HCT116 (cell line): ENCODE data around the gene EBP. TPM values are rescaled to one million over a fixed set of nuclear protein-coding genes. Genes with fewer than 3 reads are reported as not detected.

ENCODE experiments used
- ATAC-seq: fragments of 200-7000 bp; cut with Tn5 transposase; 2 replicates; pipeline ENCODE4 v1.9.1; 2020; ENCODE audit warnings: mild to moderate bottlenecking, moderate library complexity
- BruUV-seq: library from RNA; stranded (reverse); fragments of 400-500 nt; replicated peaks from 2 replicates; lab custom pipeline; 2021; lab: Mats Ljungman, UMichigan
- CTCF ChIA-PET: fragments of 300-600 bp; sonication (Branson Sonifier 250); formaldehyde crosslinking; loops from one replicate; lab custom pipeline; 2021; ENCODE audit warnings: antibody characterized with exemption; lab: Charles Lee
- POLR2A ChIA-PET: fragments of 300-600, 350-600 bp; sonication (Branson Sonifier 250); formaldehyde crosslinking; loops from one replicate; lab custom pipeline; 2021; ENCODE audit warnings: antibody characterized with exemption; lab: Charles Lee
- RAD21 ChIA-PET, 2 experiments: fragments of 300-600 bp; sonication (Branson Sonifier 250); formaldehyde crosslinking; loops; one replicate each; lab custom pipeline; 2023; ENCODE audit warnings: low total read pairs in 2 of 2; ENCODE audit not compliant: uncharacterized antibody in 2 of 2, unreplicated experiment in 2 of 2, low non-redundant PET in 1 of 2; lab: Charles Lee
- DNase-seq: peaks from one replicate; pipeline ENCODE4 v3.0.0-alpha.2; 2010; ENCODE audit warnings: low read depth, low spot score
- H2AFZ ChIP-seq: fragments of 200-600 bp; shearing (Covaris generic), sonication (generic); 2 replicates; pipeline ENCODE4 v1.6.1; 2017; ENCODE audit warnings: low read depth, mixed run types, mixed read lengths, antibody characterized with exemption, low read length; ENCODE audit not compliant: poor library complexity, severe bottlenecking
- H3K27ac ChIP-seq: 2 replicates; pipeline ENCODE4 v1.5.1; 2012; ENCODE audit warnings: low read depth, low read length
- H3K27me3 ChIP-seq: fragments of 200-600 bp; sonication (generic); 2 replicates; pipeline ENCODE4 v1.6.1; 2016; ENCODE audit warnings: mixed run types, low read length, mixed read lengths; ENCODE audit not compliant: insufficient read depth
- H3K36me3 ChIP-seq, 2 experiments: fragments of 200-500 bp in 1 of 2; fragments of 200-600 bp in 1 of 2; sonication (Bioruptor generic) in 1 of 2; sonication (generic) in 1 of 2; 2 replicates each; pipeline versions ENCODE4 v1.5.1 to v1.6.1; 2014 to 2016; ENCODE audit warnings: low read length in 2 of 2, inconsistent platforms in 1 of 2, mixed read lengths in 1 of 2, mixed run types in 1 of 2; ENCODE audit not compliant: insufficient read depth in 2 of 2, control insufficient read depth in 1 of 2
- H3K4me1 ChIP-seq, 2 experiments: fragments of 200-600 bp in 1 of 2; sonication (generic) in 1 of 2; 2 replicates each; pipeline versions ENCODE4 v1.5.1 to v1.6.1; 2012 to 2017; ENCODE audit warnings: low read length in 2 of 2, inconsistent platforms in 1 of 2, mild to moderate bottlenecking in 1 of 2, mixed read lengths in 1 of 2, mixed run types in 1 of 2, moderate library complexity in 1 of 2; ENCODE audit not compliant: insufficient read depth in 2 of 2, control insufficient read depth in 1 of 2
- H3K4me2 ChIP-seq: fragments of 200-600 bp; sonication (generic); 2 replicates; pipeline ENCODE4 v1.6.1; 2017; ENCODE audit warnings: mixed run types, low read length, mixed read lengths
- H3K4me3 ChIP-seq, 2 experiments: fragments of 200-600 bp in 1 of 2; sonication (generic) in 1 of 2; replicated peaks in 1 of 2; 2 replicates each; pipeline ENCODE4 v1.5.1; 2011 to 2016; ENCODE audit warnings: low read length in 2 of 2, control low read depth in 1 of 2, low read depth in 1 of 2, mild to moderate bottlenecking in 1 of 2, mixed read lengths in 1 of 2, mixed run types in 1 of 2
- H3K79me2 ChIP-seq: fragments of 200-600 bp; sonication (generic); 2 replicates; pipeline ENCODE4 v1.6.1; 2017; ENCODE audit warnings: mild to moderate bottlenecking, mixed run types, low read length, moderate library complexity, mixed read lengths; ENCODE audit not compliant: insufficient read depth
- H3K9ac ChIP-seq: fragments of 200-600 bp; sonication (generic); 2 replicates; pipeline ENCODE4 v1.6.1; 2016; ENCODE audit warnings: low read length, mixed read lengths
- H3K9me2 ChIP-seq: fragments of 200-600 bp; sonication (generic), shearing (Covaris generic); 2 replicates; pipeline ENCODE4 v1.6.1; 2017; ENCODE audit warnings: mixed run types, mild to moderate bottlenecking, moderate library complexity; ENCODE audit not compliant: insufficient read depth
- H3K9me3 ChIP-seq, 2 experiments: fragments of 200-500 bp in 1 of 2; fragments of 200-600 bp in 1 of 2; sonication (Bioruptor generic) in 1 of 2; sonication (generic) in 1 of 2; 2 replicates each; pipeline ENCODE4 v1.6.1; 2014 to 2017; ENCODE audit warnings: low read length in 2 of 2, mixed read lengths in 2 of 2, inconsistent platforms in 1 of 2, low read depth in 1 of 2, mild to moderate bottlenecking in 1 of 2, mixed run types in 1 of 2, moderate library complexity in 1 of 2; ENCODE audit not compliant: control insufficient read depth in 1 of 2, insufficient read depth in 1 of 2
- H4K20me1 ChIP-seq: fragments of 200-600 bp; sonication (generic), shearing (Covaris generic); 2 replicates; pipeline ENCODE4 v1.6.1; 2017; ENCODE audit warnings: mixed run types, mild to moderate bottlenecking, moderate library complexity; ENCODE audit not compliant: insufficient read depth
- CBX3 ChIP-seq: IDR thresholded peaks from 2 replicates; pipeline ENCODE4 v1.6.1; 2012; ENCODE audit warnings: low read depth
- EGR1 ChIP-seq: IDR thresholded peaks from 2 replicates; pipeline ENCODE4 v1.6.1; 2012; ENCODE audit warnings: low read depth
- ELF1 ChIP-seq: IDR thresholded peaks from 2 replicates; pipeline ENCODE4 v1.6.1; 2012; ENCODE audit warnings: low read depth, borderline replicate concordance
- EZH2 ChIP-seq: fragments of 200-600 bp; sonication (generic); IDR thresholded peaks from 2 replicates; pipeline ENCODE4 v1.6.1; 2017; ENCODE audit warnings: antibody characterized with exemption, mixed run types
- POLR2A ChIP-seq: IDR thresholded peaks from 2 replicates; pipeline ENCODE4 v1.7.0; 2011; ENCODE audit warnings: borderline replicate concordance; ENCODE audit not compliant: insufficient read depth, insufficient read length; ENCODE audit errors: extremely low read depth
- POLR2AphosphoS5 ChIP-seq: IDR thresholded peaks from 2 replicates; pipeline ENCODE4 v1.6.1; 2011; ENCODE audit warnings: mild to moderate bottlenecking, low read depth, low read length, moderate library complexity
- RAD21 ChIP-seq: IDR thresholded peaks from 2 replicates; pipeline ENCODE4 v1.6.1; 2012; ENCODE audit warnings: low read depth, mild to moderate bottlenecking
- SIN3A ChIP-seq: IDR thresholded peaks from 2 replicates; pipeline ENCODE4 v1.6.1; 2012; ENCODE audit warnings: low read depth
- YY1 ChIP-seq: IDR thresholded peaks from 2 replicates; pipeline ENCODE4 v1.6.1; 2011; ENCODE audit warnings: low read length, low read depth, moderate library complexity, mild to moderate bottlenecking; ENCODE audit not compliant: insufficient replicate concordance; ENCODE audit errors: extremely low read depth
- ZFX ChIP-seq: fragments of 450-650 bp; IDR thresholded peaks from 2 replicates; pipeline ENCODE4 v1.6.1; 2017
- intact Hi-C: fragments of 100-400 bp; cut with micrococcal nuclease; formaldehyde crosslinking; loops from 2 replicates; pipeline ENCODE4 v1.10.0; 2022
- total RNA-seq: library from RNA; stranded (reverse); gene quantifications from one replicate; pipeline ENCODE4 v1.2.1, GENCODE V29; 2021; ENCODE audit not compliant: unreplicated experiment
- TF ChIP-seq, protein P1 (sequence below), 3 experiments: fragments of 200-600 bp in 1 of 3; sonication (generic) in 1 of 3; IDR thresholded peaks in 2 of 3; conservative IDR thresholded peaks in 1 of 3; 2 replicates each; pipeline ENCODE4 v1.5.1; 2012 to 2017; ENCODE audit warnings: low read depth in 2 of 3, low read length in 2 of 3, antibody characterized with exemption in 1 of 3, borderline replicate concordance in 1 of 3, control low read depth in 1 of 3, mild to moderate bottlenecking in 1 of 3, mixed read lengths in 1 of 3, mixed run types in 1 of 3, moderate library complexity in 1 of 3; ENCODE audit not compliant: insufficient read depth in 1 of 3
- TF ChIP-seq, protein P2 (sequence below): IDR thresholded peaks from 2 replicates; pipeline ENCODE4 v1.6.1; 2012
- TF ChIP-seq, protein P3 (sequence below): IDR thresholded peaks from 2 replicates; pipeline ENCODE4 v1.6.1; 2011; ENCODE audit warnings: mild to moderate bottlenecking, low read length, moderate library complexity; ENCODE audit not compliant: insufficient replicate concordance; ENCODE audit errors: extremely low read depth
- TF ChIP-seq, protein P4 (sequence below): IDR thresholded peaks from 2 replicates; pipeline ENCODE4 v1.6.1; 2012; ENCODE audit warnings: low read depth

Gene EBP
- total RNA-seq, 1 experiment from 2014 or later, result 93.8 TPM

DNA sequence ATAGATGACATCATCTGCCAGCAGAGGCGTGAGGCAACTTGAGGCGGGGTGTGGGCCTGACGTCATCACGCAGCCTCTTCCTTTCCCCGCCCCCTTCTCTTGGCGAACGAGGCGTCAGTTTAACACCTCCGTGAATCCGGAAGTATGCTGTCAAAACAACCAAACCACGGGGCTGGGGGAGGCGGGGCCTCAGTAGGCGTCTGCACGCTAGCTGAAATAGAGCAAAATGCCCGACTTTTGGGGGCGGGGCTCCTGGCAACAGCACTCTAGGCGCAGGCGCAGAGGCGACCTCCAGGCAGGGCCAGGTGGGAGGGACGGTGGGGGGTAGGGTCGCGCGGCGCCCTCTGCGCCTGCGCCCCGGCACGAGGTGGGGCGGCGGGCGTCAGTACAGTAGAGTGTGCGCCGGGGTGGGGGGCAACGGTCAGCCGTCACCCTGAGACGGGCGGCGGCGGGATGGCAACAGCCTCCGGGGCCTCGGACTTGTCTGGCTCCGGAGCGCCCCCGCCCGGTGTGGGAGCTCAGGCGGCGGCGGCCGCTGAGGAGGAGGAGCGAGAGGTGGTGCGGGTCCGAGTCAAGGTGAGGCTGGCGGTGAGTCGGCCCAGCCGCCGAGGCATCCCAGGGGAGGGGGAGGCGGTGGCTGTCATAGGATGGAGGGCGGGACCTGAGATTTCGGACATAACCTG is 17.9 kb downstream of the EBP start, which contains the start of gene TBC1D25:
Gene TBC1D25 (plus strand): TSS at position 370 of the 683 bp plus-strand sequence. CDS start 84 bp downstream, at position 454.
- Histone ChIP-seq H2AFZ (no peak within 1 kb of the TSS), H3K79me2 (no peaks in the 10 kb centered on the region), H3K4me1 (peaks cover 0 to 15% of the 10 kb centered on the region in 2 experiments; a peak in 3 of 4 replicates), H3K9me3 (no peaks in the 10 kb centered on the region), H3K9me2 (no peaks in the 10 kb centered on the region), H3K27ac (peak within 1 kb of the TSS; percentile 67), H3K27me3 (no peaks in the 10 kb centered on the region), H3K9ac (peak within 1 kb of the TSS; percentile 59), H3K4me3 (peak within 1 kb of the TSS; percentile 56 to 63), H4K20me1 (no peaks in the 10 kb centered on the region), H3K4me2 (peak within 1 kb of the TSS; percentile 81), H3K36me3 (no peaks in the 10 kb centered on the region)
- ATAC-seq (peak; percentile 86), DNase-seq (peak; percentile 96)
- ChIA-PET RAD21 (interaction anchor here in 1 of 2 experiments (0.6 kb wide), 1 partner anchor 35 kb away, joined by 3 read pairs; no protein-coding TSS in a partner anchor), CTCF (interaction anchor here (0.5 to 1.6 kb wide), 6 partner anchors 10 to 456 kb away, joined by 3 to 7 read pairs (median 3); no protein-coding TSS in a partner anchor), POLR2A (interaction anchor here (0.7 to 1.5 kb wide), 6 partner anchors 10 to 35 kb away, joined by 3 to 6 read pairs (median 4); partner anchors contain the start of genes EBP and RBM3)
- intact Hi-C loops, result loop anchor here (2.0 kb wide), 2 partner anchors 35 to 63 kb away; partner anchors contain the start of genes FTSJ1 and RBM3
- BruUV-seq, result no TSS peak
- TF ChIP-seq EGR1 (no peak), RAD21 (no peak), YY1 (no peak), CBX3 (no peak), EZH2 (no peak), ELF1 (no peak), SIN3A (no peak), POLR2AphosphoS5 (peak; percentile 43; the same call in 1 of the 2 replicates), ZFX (no peak), POLR2A (no peak)
- TF ChIP-seq, protein P1, sequence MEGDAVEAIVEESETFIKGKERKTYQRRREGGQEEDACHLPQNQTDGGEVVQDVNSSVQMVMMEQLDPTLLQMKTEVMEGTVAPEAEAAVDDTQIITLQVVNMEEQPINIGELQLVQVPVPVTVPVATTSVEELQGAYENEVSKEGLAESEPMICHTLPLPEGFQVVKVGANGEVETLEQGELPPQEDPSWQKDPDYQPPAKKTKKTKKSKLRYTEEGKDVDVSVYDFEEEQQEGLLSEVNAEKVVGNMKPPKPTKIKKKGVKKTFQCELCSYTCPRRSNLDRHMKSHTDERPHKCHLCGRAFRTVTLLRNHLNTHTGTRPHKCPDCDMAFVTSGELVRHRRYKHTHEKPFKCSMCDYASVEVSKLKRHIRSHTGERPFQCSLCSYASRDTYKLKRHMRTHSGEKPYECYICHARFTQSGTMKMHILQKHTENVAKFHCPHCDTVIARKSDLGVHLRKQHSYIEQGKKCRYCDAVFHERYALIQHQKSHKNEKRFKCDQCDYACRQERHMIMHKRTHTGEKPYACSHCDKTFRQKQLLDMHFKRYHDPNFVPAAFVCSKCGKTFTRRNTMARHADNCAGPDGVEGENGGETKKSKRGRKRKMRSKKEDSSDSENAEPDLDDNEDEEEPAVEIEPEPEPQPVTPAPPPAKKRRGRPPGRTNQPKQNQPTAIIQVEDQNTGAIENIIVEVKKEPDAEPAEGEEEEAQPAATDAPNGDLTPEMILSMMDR (IDR thresholded peaks at IDR 0.05 in 2 of 3, conservative IDR thresholded peaks at IDR 0.05 in 1 of 3; ENCODE audit: borderline replicate concordance in 1 of 3, insufficient read depth in 1 of 3, low read depth in 2 of 3, low read length in 2 of 3), result peak in 2 of 3 experiments; percentile 40 to 42; a peak in 4 of 6 replicates
- TF ChIP-seq, protein P2, sequence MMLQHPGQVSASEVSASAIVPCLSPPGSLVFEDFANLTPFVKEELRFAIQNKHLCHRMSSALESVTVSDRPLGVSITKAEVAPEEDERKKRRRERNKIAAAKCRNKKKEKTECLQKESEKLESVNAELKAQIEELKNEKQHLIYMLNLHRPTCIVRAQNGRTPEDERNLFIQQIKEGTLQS, result no peak
- TF ChIP-seq, protein P3, sequence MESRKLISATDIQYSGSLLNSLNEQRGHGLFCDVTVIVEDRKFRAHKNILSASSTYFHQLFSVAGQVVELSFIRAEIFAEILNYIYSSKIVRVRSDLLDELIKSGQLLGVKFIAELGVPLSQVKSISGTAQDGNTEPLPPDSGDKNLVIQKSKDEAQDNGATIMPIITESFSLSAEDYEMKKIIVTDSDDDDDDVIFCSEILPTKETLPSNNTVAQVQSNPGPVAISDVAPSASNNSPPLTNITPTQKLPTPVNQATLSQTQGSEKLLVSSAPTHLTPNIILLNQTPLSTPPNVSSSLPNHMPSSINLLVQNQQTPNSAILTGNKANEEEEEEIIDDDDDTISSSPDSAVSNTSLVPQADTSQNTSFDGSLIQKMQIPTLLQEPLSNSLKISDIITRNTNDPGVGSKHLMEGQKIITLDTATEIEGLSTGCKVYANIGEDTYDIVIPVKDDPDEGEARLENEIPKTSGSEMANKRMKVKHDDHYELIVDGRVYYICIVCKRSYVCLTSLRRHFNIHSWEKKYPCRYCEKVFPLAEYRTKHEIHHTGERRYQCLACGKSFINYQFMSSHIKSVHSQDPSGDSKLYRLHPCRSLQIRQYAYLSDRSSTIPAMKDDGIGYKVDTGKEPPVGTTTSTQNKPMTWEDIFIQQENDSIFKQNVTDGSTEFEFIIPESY, result no peak
- TF ChIP-seq, protein P4, sequence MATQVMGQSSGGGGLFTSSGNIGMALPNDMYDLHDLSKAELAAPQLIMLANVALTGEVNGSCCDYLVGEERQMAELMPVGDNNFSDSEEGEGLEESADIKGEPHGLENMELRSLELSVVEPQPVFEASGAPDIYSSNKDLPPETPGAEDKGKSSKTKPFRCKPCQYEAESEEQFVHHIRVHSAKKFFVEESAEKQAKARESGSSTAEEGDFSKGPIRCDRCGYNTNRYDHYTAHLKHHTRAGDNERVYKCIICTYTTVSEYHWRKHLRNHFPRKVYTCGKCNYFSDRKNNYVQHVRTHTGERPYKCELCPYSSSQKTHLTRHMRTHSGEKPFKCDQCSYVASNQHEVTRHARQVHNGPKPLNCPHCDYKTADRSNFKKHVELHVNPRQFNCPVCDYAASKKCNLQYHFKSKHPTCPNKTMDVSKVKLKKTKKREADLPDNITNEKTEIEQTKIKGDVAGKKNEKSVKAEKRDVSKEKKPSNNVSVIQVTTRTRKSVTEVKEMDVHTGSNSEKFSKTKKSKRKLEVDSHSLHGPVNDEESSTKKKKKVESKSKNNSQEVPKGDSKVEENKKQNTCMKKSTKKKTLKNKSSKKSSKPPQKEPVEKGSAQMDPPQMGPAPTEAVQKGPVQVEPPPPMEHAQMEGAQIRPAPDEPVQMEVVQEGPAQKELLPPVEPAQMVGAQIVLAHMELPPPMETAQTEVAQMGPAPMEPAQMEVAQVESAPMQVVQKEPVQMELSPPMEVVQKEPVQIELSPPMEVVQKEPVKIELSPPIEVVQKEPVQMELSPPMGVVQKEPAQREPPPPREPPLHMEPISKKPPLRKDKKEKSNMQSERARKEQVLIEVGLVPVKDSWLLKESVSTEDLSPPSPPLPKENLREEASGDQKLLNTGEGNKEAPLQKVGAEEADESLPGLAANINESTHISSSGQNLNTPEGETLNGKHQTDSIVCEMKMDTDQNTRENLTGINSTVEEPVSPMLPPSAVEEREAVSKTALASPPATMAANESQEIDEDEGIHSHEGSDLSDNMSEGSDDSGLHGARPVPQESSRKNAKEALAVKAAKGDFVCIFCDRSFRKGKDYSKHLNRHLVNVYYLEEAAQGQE, result no peak
- TF ChIP-seq, all 23 proteins: peak for 2
